ENCODE measurements around the gene CACNA1C. TPM values are rescaled to one million over a fixed set of nuclear protein-coding genes. Genes with fewer than 3 reads are reported as not detected.

Gene CACNA1C
- total and polyA plus RNA-seq, 2 of the 4 experiments (the other 2 are of a cell fraction) = 1.6 to 2.6 TPM

GRCh38 chr12:2285462-2285861, 232.7 kb downstream of the CACNA1C start:
- Histone ChIP-seq H2AK9ac (replicated peaks; ENCODE audit: low read depth, low read length, poor library complexity) (no peak overlapping the region), H2BK5ac (ENCODE audit: low read depth, low read length, poor library complexity, severe bottlenecking) (peak overlapping the region; percentile 94), H3K4me3 (ENCODE audit: insufficient read depth, low read depth, low read length) (no peak overlapping the region), H3K14ac (replicated peaks; ENCODE audit: low read depth, low read length) (peak overlapping the region; percentile 3), H4K20me1 (ENCODE audit: insufficient read depth, low read length) (no peaks in the 10 kb centered on the region), H3K9ac (ENCODE audit: low read depth, low read length) (0 out of 2 replicates have a peak overlapping the region, but pooled peaks have one; percentile 5), H3K27ac (ENCODE audit: insufficient read depth, low read length) (peak overlapping the region; percentile 64; the same call in 1 of the 2 replicates), H3K36me3 (ENCODE audit: control insufficient read depth, insufficient read depth, low read length) (no peaks in the 10 kb centered on the region), H3K4ac (ENCODE audit: low read depth, low read length) (peak overlapping the region; percentile 78), H3K9me3 (ENCODE audit: control insufficient read depth, insufficient read depth, low read length) (no peaks in the 10 kb centered on the region), H2BK15ac (ENCODE audit: low read depth, low read length) (peak overlapping the region; percentile 92; the same call in 2 of the 3 replicates), H2AFZ (replicated peaks; ENCODE audit: low read length, poor library complexity) (no peak overlapping the region), H4K91ac (ENCODE audit: insufficient read depth, low read depth, low read length) (peak overlapping the region; percentile 89), H3K4me1 (ENCODE audit: control insufficient read depth, insufficient read depth, low read length) (peaks cover 44% of the 10 kb centered on the region), H2BK20ac (ENCODE audit: low read depth, low read length) (peak overlapping the region; percentile 87), H2AK5ac (ENCODE audit: low read depth, low read length) (peak overlapping the region; percentile 95), H3K23ac (ENCODE audit: low read depth, low read length) (peak overlapping the region; percentile 59; the same call in 1 of the 2 replicates), H3K18ac (ENCODE audit: low read depth, low read length) (peak overlapping the region; percentile 71), H3K27me3 (ENCODE audit: control insufficient read depth, insufficient read depth, low read length) (no peaks in the 10 kb centered on the region), H3K56ac (ENCODE audit: extremely low read depth, insufficient read depth, low read length) (peak overlapping the region; percentile 34; the same call in 1 of the 2 replicates), H4K5ac (ENCODE audit: low read depth, low read length) (peak overlapping the region; percentile 38), H3K4me2 (ENCODE audit: low read depth, low read length) (no peak overlapping the region), H3K9me1 (ENCODE audit: insufficient read depth, low read length) (peaks cover 30% of the 10 kb centered on the region), H2BK120ac (ENCODE audit: low read depth, low read length) (peak overlapping the region; percentile 81), H3K79me1 (ENCODE audit: low read depth in 1 of 2, low read length in 2 of 2) (peaks cover 4 to 25% of the 10 kb centered on the region in 2 experiments; a peak in 1 of 4 replicates), H4K8ac (ENCODE audit: low read depth in 2 of 2, low read length in 2 of 2) (peak overlapping the region; percentile 76 to 87)
- in situ Hi-C loops (cut with MboI; ENCODE audit: low sequenced_read_pairs) (loop anchor here (10.0 to 25.0 kb wide), 3 partner anchors 299 to 623 kb away; partner anchors contain the start of gene LRTM2), dilution Hi-C loops (cut with HindIII; ENCODE audit: low sequenced_read_pairs, unreplicated experiment) (no loop called here), intact Hi-C loops (cut with micrococcal nuclease) (loop anchor here (2.0 to 10.0 kb wide), 3 partner anchors 37 to 341 kb away; no protein-coding TSS in a partner anchor)
- ATAC-seq (ENCODE audit: low read depth) = no peak
- BruUV-seq (replicated peaks) = no TSS peak
- ChIA-PET CTCF (interaction anchor here (1.0 to 1.3 kb wide), 2 partner anchors 9 to 298 kb away, joined by 3 to 4 read pairs; no protein-coding TSS in a partner anchor), POLR2A (ENCODE audit: unreplicated experiment) (interaction anchor here (0.8 kb wide), 1 partner anchor 281 kb away, joined by 5 read pairs; no protein-coding TSS in a partner anchor)
- no peak for TF ChIP-seq SMC3 (IDR thresholded peaks at IDR 0.05; ENCODE audit: low read depth, low read length)
- TF ChIP-seq RCOR1 (IDR thresholded peaks at IDR 0.05; ENCODE audit: insufficient replicate concordance, low read length) = no peak
- no peak for TF ChIP-seq RAD21 (IDR thresholded peaks at IDR 0.05; ENCODE audit: low read length)
- TF ChIP-seq MXI1 (IDR thresholded peaks at IDR 0.05; ENCODE audit: borderline replicate concordance, low read depth, low read length) = no peak
- WGBS, 2 experiments (ENCODE audit: extremely low coverage in 2 of 2, insufficient read length in 1 of 2) = 94% methylated on average over 4 of the region's 14 CpGs; no CpG with 5 or more reads in 1 of the 2 experiments
- no peak for DNase-seq

All from IMR-90 (cell line).